Small intestine (tissue), 7 donors: Measurements from ENCODE around the gene WDR43. TPM values are rescaled to one million over a fixed set of nuclear protein-coding genes. Genes with fewer than 3 reads are reported as not detected.

Experiments
- DNase-seq, 2 donors: peaks; one replicate each; pipeline versions ENCODE4 v3.0.0 to v3.0.0-alpha.2; 2013
- FAIRE-seq: peaks from 2 replicates; lab custom pipeline; 2012; peaks lifted over from hg19 to GRCh38; lab: Jason Lieb, UNC
- H3K27ac ChIP-seq, 3 donors: one replicate each; pipeline ENCODE4 v1.5.1; 2013; ENCODE audit warnings: low read length in 2 of 3, mild to moderate bottlenecking in 2 of 3, control low read depth in 1 of 3, inconsistent platforms in 1 of 3, low read depth in 1 of 3, moderate library complexity in 1 of 3
- H3K27me3 ChIP-seq, 3 donors: one replicate each; pipeline ENCODE4 v1.6.1; 2013; ENCODE audit warnings: low read length in 3 of 3, inconsistent platforms in 1 of 3; ENCODE audit not compliant: control insufficient read depth in 3 of 3, insufficient read depth in 3 of 3
- H3K36me3 ChIP-seq, 3 donors: one replicate each; pipeline ENCODE4 v1.6.1; 2013; ENCODE audit warnings: low read length in 3 of 3, inconsistent platforms in 1 of 3, low read depth in 1 of 3, mild to moderate bottlenecking in 1 of 3, moderate library complexity in 1 of 3; ENCODE audit not compliant: control insufficient read depth in 3 of 3, insufficient read depth in 2 of 3
- H3K4me1 ChIP-seq, 3 donors: one replicate each; pipeline ENCODE4 v1.6.1; 2013; ENCODE audit warnings: low read length in 2 of 3, inconsistent platforms in 1 of 3, low read depth in 1 of 3, mild to moderate bottlenecking in 1 of 3, moderate library complexity in 1 of 3; ENCODE audit not compliant: control insufficient read depth in 3 of 3, insufficient read depth in 2 of 3
- H3K4me3 ChIP-seq, 3 donors: one replicate each; pipeline ENCODE4 v1.5.1; 2013; ENCODE audit warnings: low read length in 3 of 3, control low read depth in 1 of 3, inconsistent platforms in 1 of 3, low read depth in 1 of 3, mild to moderate bottlenecking in 1 of 3, moderate library complexity in 1 of 3
- H3K9me3 ChIP-seq, 2 donors: one replicate each; pipeline ENCODE4 v1.6.1; 2013; ENCODE audit warnings: low read depth in 1 of 2, low read length in 1 of 2; ENCODE audit not compliant: control insufficient read depth in 2 of 2, insufficient read depth in 1 of 2
- WGBS, 3 donors: extraction: QIAGEN DNeasy Blood & Tissue Kit; methylation state at CpG; one replicate each; pipeline ENCODE4 v1.1.7; 2013; 5-methylcytosine and 5-hydroxymethylcytosine counted together
- polyA plus RNA-seq, 4 donors: library from polyadenylated mRNA; stranded (reverse) in 3 of 4; unstranded in 1 of 4; fragments of 200-250 nt in 3 of 4; fragments of 120-200 nt in 1 of 4; gene quantifications; one replicate each; pipeline versions ENCODE4 v1.2.1 to v1.2.3, GENCODE V29; 2013
- donor health status: healthy with polysubstance abuse.
- donor health status: control.
- donor health status: control.
- donor health status: Bipolar disorder and iron deficiency.
- donor health status: healthy.

Gene WDR43
- polyA plus RNA-seq, 4 donors = 10.5 to 31.4 (median 15.1) TPM

- no peaks in the 10 kb centered on the region for H3K9me3 ChIP-seq
- DNase-seq (no peak), FAIRE-seq (no peak)
- peak overlapping the region in 2 of 3 donors; percentile 41 to 51 for H3K27ac ChIP-seq
- no peaks in the 10 kb centered on the region for H3K27me3 ChIP-seq
- no peak overlapping the region for H3K4me3 ChIP-seq
- 77 to 82% (median 80%) methylated on average over 11 of the region's 11 CpGs for WGBS, 3 donors
- no peaks in the 10 kb centered on the region for H3K36me3 ChIP-seq
- H3K4me1 ChIP-seq = peaks cover 0 to 3% (median 0%) of the 10 kb centered on the region in 3 donors
Measured at GRCh38 chr2:28981620-28982376, 87.3 kb downstream of the WDR43 start.

- H3K27ac ChIP-seq = no peak overlapping the region
- H3K27me3 ChIP-seq = no peaks in the 10 kb centered on the region
- no peaks in the 10 kb centered on the region for H3K36me3 ChIP-seq
- no peaks in the 10 kb centered on the region for H3K9me3 ChIP-seq
- H3K4me1 ChIP-seq = peaks cover 0 to 3% (median 0%) of the 10 kb centered on the region in 3 donors
- DNase-seq (no peak), FAIRE-seq (no peak)
- no peak overlapping the region for H3K4me3 ChIP-seq
- WGBS, 3 donors = 78 to 83% (median 80%) methylated on average over 8 of the region's 8 CpGs
Measured at GRCh38 chr2:28982381-28982950, 88.0 kb downstream of the WDR43 start.

GRCh38 chr2:28986429-28986828 lies 92.0 kb downstream of the WDR43 start:
- Histone ChIP-seq H3K27ac (no peak overlapping the region), H3K9me3 (no peaks in the 10 kb centered on the region), H3K27me3 (no peaks in the 10 kb centered on the region), H3K4me1 (peaks cover 0 to under 1% (median 0%) of the 10 kb centered on the region in 3 donors), H3K36me3 (no peaks in the 10 kb centered on the region), H3K4me3 (no peak overlapping the region)
- DNase-seq (no peak), FAIRE-seq (no peak)
- 43 to 58% (median 44%) methylated on average over 4 of the region's 4 CpGs for WGBS, 3 donors

- H3K4me1 ChIP-seq = peaks cover 0 to 8% (median 0%) of the 10 kb centered on the region in 3 donors
- FAIRE-seq = no peak
Measured at GRCh38 chr2:28989973-28990372, 95.5 kb downstream of the WDR43 start.

GRCh38 chr2:28990445-28990844 lies 96.0 kb downstream of the WDR43 start:
- Histone ChIP-seq H3K27me3 (peaks cover 0 to 2% (median 0%) of the 10 kb centered on the region in 3 donors), H3K9me3 (no peaks in the 10 kb centered on the region), H3K36me3 (no peaks in the 10 kb centered on the region), H3K4me1 (peaks cover 0 to 8% (median 0%) of the 10 kb centered on the region in 3 donors), H3K4me3 (no peak overlapping the region), H3K27ac (peak overlapping the region in 1 of 3 donors; percentile 32)
- FAIRE-seq (no peak), DNase-seq (no peak)
- WGBS, 3 donors = 77 to 79% (median 79%) methylated on average over 16 of the region's 16 CpGs

More at GRCh38 chr2:28989973-28990372, 95.5 kb downstream of the WDR43 start:
- DNase-seq = no peak
- 74 to 80% (median 75%) methylated on average over 5 of the region's 5 CpGs for whole genome bisulfite sequencing, 3 donors
- Histone ChIP-seq H3K27me3 (peaks cover 0 to 2% (median 0%) of the 10 kb centered on the region in 3 donors), H3K36me3 (no peaks in the 10 kb centered on the region), H3K4me3 (no peak overlapping the region), H3K9me3 (no peaks in the 10 kb centered on the region), H3K27ac (peak overlapping the region in 1 of 3 donors; percentile 11)

GRCh38 chr2:28991021-28991420 lies 96.6 kb downstream of the WDR43 start:
- no peak for FAIRE-seq
- Histone ChIP-seq H3K27ac (peak overlapping the region in 1 of 3 donors; percentile 21), H3K36me3 (no peaks in the 10 kb centered on the region), H3K9me3 (no peaks in the 10 kb centered on the region), H3K4me3 (no peak overlapping the region), H3K27me3 (peaks cover 0 to 2% (median 0%) of the 10 kb centered on the region in 3 donors), H3K4me1 (peaks cover 0 to 8% (median 0%) of the 10 kb centered on the region in 3 donors)
- no peak for DNase-seq
- WGBS, 3 donors = 67 to 82% (median 79%) methylated on average over 4 of the region's 4 CpGs

GRCh38 chr2:28991460-28991859 lies 97.0 kb downstream of the WDR43 start:
- peaks cover 0 to 8% (median 0%) of the 10 kb centered on the region in 3 donors for H3K4me1 ChIP-seq
- no peaks in the 10 kb centered on the region for H3K36me3 ChIP-seq
- H3K27ac ChIP-seq = peak overlapping the region in 1 of 3 donors; percentile 21
- H3K4me3 ChIP-seq = no peak overlapping the region
- H3K9me3 ChIP-seq = no peaks in the 10 kb centered on the region
- 61 to 89% (median 88%) methylated on average over 9 of the region's 9 CpGs for WGBS, 3 donors
- peaks cover 0 to 2% (median 0%) of the 10 kb centered on the region in 3 donors for H3K27me3 ChIP-seq
- DNase-seq = no peak
- FAIRE-seq = no peak

GRCh38 chr2:28993206-28993960 lies 98.9 kb downstream of the WDR43 start:
- Histone ChIP-seq H3K27ac (no peak overlapping the region), H3K9me3 (no peaks in the 10 kb centered on the region), H3K4me3 (no peak overlapping the region), H3K36me3 (no peaks in the 10 kb centered on the region), H3K4me1 (peaks cover 0 to 8% (median 0%) of the 10 kb centered on the region in 3 donors), H3K27me3 (peaks cover 0 to 2% (median 0%) of the 10 kb centered on the region in 3 donors)
- 23 to 68% (median 42%) methylated on average over 6 of the region's 6 CpGs for WGBS, 3 donors
- FAIRE-seq = no peak
- DNase-seq = peak; percentile 35 to 68
